ENCODE measurements around the gene ELOVL6. TPM values are rescaled to one million over a fixed set of nuclear protein-coding genes. Genes with fewer than 3 reads are reported as not detected.
A peak's percentile ranks its signal among the peaks of the same experiment; 100 is the strongest.

The ELOVL6 gene
- total and polyA plus RNA-seq, 7 donors, result 1.2 to 43.6 (median 4.7) TPM

DNA sequence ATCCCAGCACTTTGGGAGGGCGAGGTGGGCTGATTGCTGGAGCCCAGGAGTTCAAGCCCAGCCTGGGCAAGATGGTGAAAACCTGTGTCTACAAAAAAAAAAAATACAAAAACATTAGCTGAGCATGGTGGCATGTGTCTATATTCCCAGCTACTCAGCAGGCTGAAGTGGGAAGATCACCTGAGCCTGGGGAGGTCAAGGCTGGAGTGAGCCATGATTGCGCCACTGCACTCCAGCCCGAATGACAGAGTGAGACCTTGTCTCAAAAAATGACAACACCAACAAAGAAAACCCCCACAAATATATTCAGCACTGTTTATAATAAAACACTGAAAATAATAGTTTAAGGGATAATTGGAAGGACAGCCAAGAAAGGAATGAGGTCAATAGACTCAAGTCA lies 3.6 kb upstream of the ELOVL6 start:
- 96% methylated on average over 3 of the region's 3 CpGs for WGBS, 2 donors
- Histone ChIP-seq H3K27me3 (no peaks in the 10 kb centered on the region), H3K4me3 (no peak overlapping the region), H3K36me3 (no peaks in the 10 kb centered on the region), H3K9me3 (no peaks in the 10 kb centered on the region), H3K27ac (no peak overlapping the region), H3K4me1 (peaks cover 0 to 12% (median 7%) of the 10 kb centered on the region in 4 donors)
- intact Hi-C loops (cut with DNase I), result no loop called here
- no peak for DNase-seq
- TF ChIP-seq POLR2A (IDR thresholded peaks at IDR 0.05) (no peak), POLR2AphosphoS5 (IDR thresholded peaks at IDR 0.05) (no peak), CTCF (IDR thresholded peaks at IDR 0.05) (no peak), EP300 (IDR thresholded peaks at IDR 0.05) (no peak)

DNA sequence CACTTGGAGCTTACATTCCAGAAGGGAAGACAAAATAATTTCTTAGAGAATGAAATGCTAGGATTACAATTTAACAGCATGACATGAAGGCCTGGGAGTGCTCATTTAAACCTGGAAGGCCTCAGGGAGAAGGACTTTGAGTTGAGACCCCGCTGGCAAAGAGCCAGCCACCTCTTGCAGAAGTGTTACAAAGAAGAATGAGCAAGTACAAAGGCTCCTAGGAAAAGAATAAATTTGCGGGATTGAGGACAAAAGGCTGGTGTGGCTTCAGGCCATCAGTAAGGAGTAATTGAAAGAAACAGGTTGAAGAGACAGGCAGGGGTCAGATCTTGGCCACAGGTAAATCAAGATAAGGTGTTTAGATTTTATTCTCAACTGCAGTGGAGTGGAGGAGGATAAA lies 3.1 kb upstream of the ELOVL6 start:
- H3K27me3 ChIP-seq, result no peaks in the 10 kb centered on the region
- H3K4me3 ChIP-seq, result no peak overlapping the region
- no peak overlapping the region for H3K27ac ChIP-seq
- 77 to 79% methylated on average over 2 of the region's 2 CpGs for WGBS, 2 donors
- intact Hi-C loops (cut with DNase I), result no loop called here
- TF ChIP-seq POLR2A (IDR thresholded peaks at IDR 0.05) (no peak), CTCF (IDR thresholded peaks at IDR 0.05) (no peak), EP300 (IDR thresholded peaks at IDR 0.05) (no peak), POLR2AphosphoS5 (IDR thresholded peaks at IDR 0.05) (no peak)
- no peaks in the 10 kb centered on the region for H3K9me3 ChIP-seq
- peaks cover 0 to 12% (median 7%) of the 10 kb centered on the region in 4 donors for H3K4me1 ChIP-seq
- H3K36me3 ChIP-seq, result no peaks in the 10 kb centered on the region
- DNase-seq, result no peak

DNA sequence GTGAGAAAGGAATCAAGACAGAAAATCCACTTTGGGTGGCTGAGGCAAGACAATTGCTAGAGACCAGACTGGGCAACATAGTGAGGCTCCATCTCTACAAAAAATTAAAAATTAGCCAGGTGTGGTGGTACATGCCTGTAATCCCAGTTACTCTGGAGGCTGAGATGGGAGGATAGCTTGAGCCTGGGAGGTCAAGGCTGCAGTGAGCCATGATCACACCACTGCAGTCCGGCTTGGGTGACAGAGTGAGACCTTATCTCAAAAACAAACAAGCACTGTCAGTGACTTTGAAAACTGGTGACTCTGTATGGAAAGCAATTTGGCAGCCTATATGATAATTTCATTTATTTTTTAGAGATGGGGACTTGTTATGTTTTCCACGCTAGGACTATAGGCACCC lies 2.3 kb upstream of the ELOVL6 start:
- 81 to 97% methylated on average over 2 of the region's 2 CpGs for WGBS, 2 donors
- no peak for DNase-seq
- TF ChIP-seq CTCF (IDR thresholded peaks at IDR 0.05), result no peak
- no peak for TF ChIP-seq EP300 (IDR thresholded peaks at IDR 0.05)
- TF ChIP-seq POLR2AphosphoS5 (IDR thresholded peaks at IDR 0.05), result no peak
- no peak for TF ChIP-seq POLR2A (IDR thresholded peaks at IDR 0.05)
- Histone ChIP-seq H3K36me3 (no peaks in the 10 kb centered on the region), H3K9me3 (no peaks in the 10 kb centered on the region), H3K27ac (no peak overlapping the region), H3K4me3 (no peak overlapping the region), H3K27me3 (no peaks in the 10 kb centered on the region), H3K4me1 (peaks cover 0 to 18% (median 9%) of the 10 kb centered on the region in 4 donors)
- intact Hi-C loops (cut with DNase I), result no loop called here

DNA sequence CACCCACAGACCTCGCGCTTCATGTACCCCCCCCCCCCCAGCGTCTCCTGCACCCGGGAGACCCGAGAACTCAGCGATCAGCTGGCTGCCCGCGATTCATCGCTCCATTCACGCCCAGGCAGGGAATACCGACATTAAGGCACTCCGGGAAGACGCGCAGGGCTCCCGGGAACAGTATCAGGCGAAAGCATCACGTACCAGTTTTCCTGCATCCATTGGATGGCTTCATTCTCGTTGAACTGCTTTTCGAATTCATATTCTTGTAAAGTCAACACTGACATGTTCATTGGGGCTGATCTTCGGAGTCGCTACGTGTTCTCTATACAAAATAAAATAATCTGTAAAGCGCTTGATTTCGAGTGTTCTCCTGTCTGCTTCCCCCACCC lies 373 bp downstream of the ELOVL6 start:
- no peaks in the 10 kb centered on the region for H3K36me3 ChIP-seq
- H3K27me3 ChIP-seq, result no peaks in the 10 kb centered on the region
- no peak for DNase-seq
- intact Hi-C loops (cut with DNase I), result loop anchor here (5.0 to 10.0 kb wide), 4 partner anchors 151 to 1573 kb away; partner anchors contain the start of genes GAR1 and RPL34
- no peaks in the 10 kb centered on the region for H3K9me3 ChIP-seq
- WGBS, 2 donors, result 0 to 1% methylated on average over 24 of the region's 24 CpGs
- H3K4me1 ChIP-seq, result peaks cover 0 to 23% (median 16%) of the 10 kb centered on the region in 4 donors
- H3K4me3 ChIP-seq, result peak overlapping the region; percentile 63 to 91 (median 86)
- TF ChIP-seq POLR2AphosphoS5 (IDR thresholded peaks at IDR 0.05) (no peak), CTCF (IDR thresholded peaks at IDR 0.05) (no peak), POLR2A (IDR thresholded peaks at IDR 0.05) (no peak), EP300 (IDR thresholded peaks at IDR 0.05) (no peak)
- peak overlapping the region; percentile 84 to 87 (median 86) for H3K27ac ChIP-seq

DNA sequence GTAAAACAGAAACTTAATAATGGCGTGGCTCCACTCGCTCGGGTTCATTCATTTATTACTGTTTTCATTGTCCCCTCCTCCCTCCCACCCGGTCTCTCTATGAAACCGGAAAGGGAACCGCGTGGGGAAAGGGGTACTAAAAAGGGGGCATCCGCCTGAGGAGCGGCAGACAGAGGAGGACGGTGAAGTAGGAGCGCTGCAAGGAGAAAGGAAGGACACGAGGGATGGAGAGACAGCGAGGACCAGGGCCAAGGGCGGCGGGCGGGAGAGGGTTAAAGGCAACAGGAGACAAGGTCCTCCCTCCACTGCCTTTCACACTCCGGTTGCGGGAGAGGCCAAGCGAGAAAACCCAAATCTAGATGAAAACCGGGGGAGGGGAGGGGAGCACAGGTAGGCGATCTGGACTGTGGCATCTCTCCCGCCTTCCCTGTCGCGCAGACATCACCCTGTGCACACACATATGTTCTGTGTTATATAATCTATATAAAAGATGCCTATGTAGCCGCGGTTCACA lies 829 bp downstream of the ELOVL6 start:
- intact Hi-C loops (cut with DNase I), result loop anchor here (5.0 to 10.0 kb wide), 4 partner anchors 150 to 1573 kb away; partner anchors contain the start of genes GAR1 and RPL34
- TF ChIP-seq CTCF (IDR thresholded peaks at IDR 0.05) (no peak), POLR2A (IDR thresholded peaks at IDR 0.05) (no peak), POLR2AphosphoS5 (IDR thresholded peaks at IDR 0.05) (no peak), EP300 (IDR thresholded peaks at IDR 0.05) (no peak)
- Histone ChIP-seq H3K4me1 (peaks cover 0 to 23% (median 16%) of the 10 kb centered on the region in 4 donors), H3K9me3 (no peaks in the 10 kb centered on the region), H3K27me3 (no peaks in the 10 kb centered on the region), H3K4me3 (peak overlapping the region; percentile 63 to 91 (median 86)), H3K27ac (peak overlapping the region; percentile 84 to 87 (median 86)), H3K36me3 (no peaks in the 10 kb centered on the region)
- 0% methylated on average over 26 of the region's 26 CpGs for WGBS, 2 donors
- peak; percentile 70 for DNase-seq
